ENCODE measurements around the gene MPG. TPM values are rescaled to one million over a fixed set of nuclear protein-coding genes. Genes with fewer than 3 reads are reported as not detected.

The MPG gene
- polyA plus RNA-seq, 3 donors = 32.5 to 86.9 (median 70.6) TPM

- peak overlapping the region in 1 of 7 donors; percentile 33 for H3K27ac Mint-ChIP-seq
- Histone ChIP-seq H3K4me2 (replicated peaks; ENCODE audit: extremely low read depth, low read length, poor library complexity, severe bottlenecking) (no peak overlapping the region), H2AFZ (ENCODE audit: insufficient read depth, low read depth, low read length, poor library complexity, severe bottlenecking) (no peak overlapping the region), H4K20me1 (ENCODE audit: insufficient read depth, low read length) (peaks cover 9% of the 10 kb centered on the region), H3K36me3 (replicated peaks in 1 of 2; ENCODE audit: control insufficient read depth in 1 of 2, insufficient read depth in 2 of 2, low read length in 2 of 2) (peaks cover 12 to 30% of the 10 kb centered on the region in 2 donors), H3K4me3 (replicated peaks in 1 of 3; ENCODE audit: low read depth in 2 of 3, low read length in 3 of 3) (no peak overlapping the region), H3K4me1 (ENCODE audit: control insufficient read depth in 1 of 2, insufficient read depth in 2 of 2, low read length in 2 of 2) (peaks cover 11 to 20% of the 10 kb centered on the region in 2 donors), H3K9ac (ENCODE audit: insufficient read depth, low read length, poor library complexity, severe bottlenecking) (no peak overlapping the region), H3K9me3 (replicated peaks in 1 of 2; ENCODE audit: control insufficient read depth in 1 of 2, insufficient read depth in 1 of 2, low read length in 2 of 2) (no peaks in the 10 kb centered on the region), H3K27me3 (ENCODE audit: control insufficient read depth in 2 of 2, insufficient read depth in 2 of 2, low read length in 2 of 2) (no peaks in the 10 kb centered on the region), H3K27ac (ENCODE audit: low read depth in 1 of 2, low read length in 2 of 2) (no peak overlapping the region), H3K79me2 (ENCODE audit: insufficient read depth, low read length) (peaks cover 40% of the 10 kb centered on the region)
- peaks cover 37 to 39% of the 10 kb centered on the region in 2 donors for H3K36me3 Mint-ChIP-seq
- H3K4me1 Mint-ChIP-seq = peaks cover 33% of the 10 kb centered on the region
- no peak for TF ChIP-seq CTCF (IDR thresholded peaks at IDR 0.05)
- H3K27me3 Mint-ChIP-seq (ENCODE audit: low read depth in 3 of 3) = peaks cover 0 to 2% (median 1%) of the 10 kb centered on the region in 3 donors
- no peak overlapping the region for H3K4me3 Mint-ChIP-seq
- DNase-seq = no peak
- WGBS (ENCODE audit: insufficient coverage) = 88% methylated on average over 9 of the region's 11 CpGs
- intact Hi-C loops (cut with micrococcal nuclease) = loop anchor here in 1 of 2 donors (2.0 kb wide), 1 partner anchor 23 kb away; the partner anchor contains the start of gene MPG
- peaks cover 0 to 2% (median 0%) of the 10 kb centered on the region in 7 donors for H3K9me3 Mint-ChIP-seq
Measured at GRCh38 chr16:55571-56136, 22.4 kb upstream of the MPG start.

GRCh38 chr16:56231-56927, 21.6 kb upstream of the MPG start:
- Histone ChIP-seq H4K20me1 (ENCODE audit: insufficient read depth, low read length) (peaks cover 2% of the 10 kb centered on the region), H2AFZ (ENCODE audit: insufficient read depth, low read depth, low read length, poor library complexity, severe bottlenecking) (no peak overlapping the region), H3K4me2 (replicated peaks; ENCODE audit: extremely low read depth, low read length, poor library complexity, severe bottlenecking) (no peak overlapping the region), H3K79me2 (ENCODE audit: insufficient read depth, low read length) (peaks cover 33% of the 10 kb centered on the region), H3K9ac (ENCODE audit: insufficient read depth, low read length, poor library complexity, severe bottlenecking) (no peak overlapping the region), H3K9me3 (replicated peaks in 1 of 2; ENCODE audit: control insufficient read depth in 1 of 2, insufficient read depth in 1 of 2, low read length in 2 of 2) (no peaks in the 10 kb centered on the region), H3K4me3 (replicated peaks in 1 of 3; ENCODE audit: low read depth in 2 of 3, low read length in 3 of 3) (no peak overlapping the region), H3K4me1 (ENCODE audit: control insufficient read depth in 1 of 2, insufficient read depth in 2 of 2, low read length in 2 of 2) (peaks cover 11 to 20% of the 10 kb centered on the region in 2 donors), H3K36me3 (replicated peaks in 1 of 2; ENCODE audit: control insufficient read depth in 1 of 2, insufficient read depth in 2 of 2, low read length in 2 of 2) (peaks cover 6 to 23% of the 10 kb centered on the region in 2 donors), H3K27ac (ENCODE audit: low read depth in 1 of 2, low read length in 2 of 2) (no peak overlapping the region), H3K27me3 (ENCODE audit: control insufficient read depth in 2 of 2, insufficient read depth in 2 of 2, low read length in 2 of 2) (no peaks in the 10 kb centered on the region)
- H3K9me3 Mint-ChIP-seq = peaks cover 0 to 2% (median 0%) of the 10 kb centered on the region in 7 donors
- 97% methylated on average over 9 of the region's 17 CpGs for WGBS (ENCODE audit: insufficient coverage)
- no peak for TF ChIP-seq CTCF (IDR thresholded peaks at IDR 0.05)
- peaks cover 30 to 31% of the 10 kb centered on the region in 2 donors for H3K36me3 Mint-ChIP-seq
- peak overlapping the region in 2 of 7 donors; percentile 33 to 41 for H3K27ac Mint-ChIP-seq
- no peak overlapping the region for H3K4me3 Mint-ChIP-seq
- H3K4me1 Mint-ChIP-seq = peaks cover 26% of the 10 kb centered on the region
- no peak for DNase-seq
- H3K27me3 Mint-ChIP-seq (ENCODE audit: low read depth in 3 of 3) = peaks cover 0 to 2% (median 1%) of the 10 kb centered on the region in 3 donors
- intact Hi-C loops (cut with micrococcal nuclease) = no loop called here
